ENCODE measurements around the gene SLC37A1.

SLC37A1 gene

DNA sequence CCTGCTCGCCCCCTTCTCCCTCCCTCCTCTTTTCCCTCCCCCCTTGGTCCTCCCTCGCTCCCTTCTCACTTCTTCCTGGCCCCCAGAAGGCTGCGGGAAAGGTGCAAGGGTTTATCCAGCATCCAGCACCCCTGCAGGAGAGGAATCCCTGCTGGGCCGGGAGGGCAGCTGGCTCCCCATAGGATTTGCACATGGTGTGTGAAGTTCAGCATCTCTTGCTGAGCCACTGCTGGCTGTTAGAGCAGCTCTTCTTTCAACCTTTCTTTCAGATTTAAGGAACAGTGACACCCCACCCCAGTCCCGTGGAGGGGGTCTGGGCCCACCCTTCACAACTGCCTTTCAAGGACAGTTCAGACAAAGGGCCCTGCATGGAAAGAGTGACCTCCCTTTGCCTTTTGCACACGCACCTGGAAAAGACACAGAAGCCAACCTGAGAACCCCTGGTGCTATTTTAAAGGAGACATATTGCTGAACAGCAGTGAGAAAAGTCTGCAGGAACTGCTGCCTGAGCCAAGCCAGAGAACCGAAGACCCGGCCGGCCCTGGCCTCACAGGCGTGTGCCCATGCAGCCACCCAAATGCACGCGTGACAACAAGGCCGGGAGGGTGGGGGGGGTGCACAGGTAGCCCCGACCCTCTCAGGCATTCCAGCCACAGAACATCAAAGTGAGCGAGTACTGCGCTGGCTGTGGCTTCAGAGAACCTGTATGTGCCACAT, 66.6 kb downstream of the SLC37A1 start:
- no peak for DNase-seq

DNA sequence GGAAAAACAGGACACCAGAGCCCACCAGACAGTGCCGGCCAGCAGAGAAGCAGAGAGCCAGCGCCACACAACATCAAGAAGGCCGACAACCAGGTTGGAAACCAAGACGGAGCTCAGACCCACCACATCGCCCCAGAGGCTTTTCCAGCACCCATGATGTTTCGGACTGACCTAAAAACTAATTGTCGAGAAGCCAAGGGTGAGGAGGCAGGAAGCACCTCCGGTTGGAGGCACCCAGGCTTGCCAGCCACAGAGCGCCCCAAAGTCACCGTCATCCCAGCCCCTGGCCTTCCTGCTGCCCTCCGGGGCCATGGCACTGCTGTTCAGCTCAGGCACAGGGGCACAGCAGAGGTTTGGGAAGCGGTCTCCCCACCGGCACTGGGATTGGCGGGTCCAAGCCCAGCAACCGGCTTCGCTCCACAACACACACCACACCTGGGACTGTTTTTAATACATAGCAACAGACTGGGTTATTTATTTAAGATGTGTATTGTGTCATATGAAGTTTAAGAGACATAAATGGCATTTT, 67.2 kb downstream of the SLC37A1 start:
- DNase-seq = no peak

DNA sequence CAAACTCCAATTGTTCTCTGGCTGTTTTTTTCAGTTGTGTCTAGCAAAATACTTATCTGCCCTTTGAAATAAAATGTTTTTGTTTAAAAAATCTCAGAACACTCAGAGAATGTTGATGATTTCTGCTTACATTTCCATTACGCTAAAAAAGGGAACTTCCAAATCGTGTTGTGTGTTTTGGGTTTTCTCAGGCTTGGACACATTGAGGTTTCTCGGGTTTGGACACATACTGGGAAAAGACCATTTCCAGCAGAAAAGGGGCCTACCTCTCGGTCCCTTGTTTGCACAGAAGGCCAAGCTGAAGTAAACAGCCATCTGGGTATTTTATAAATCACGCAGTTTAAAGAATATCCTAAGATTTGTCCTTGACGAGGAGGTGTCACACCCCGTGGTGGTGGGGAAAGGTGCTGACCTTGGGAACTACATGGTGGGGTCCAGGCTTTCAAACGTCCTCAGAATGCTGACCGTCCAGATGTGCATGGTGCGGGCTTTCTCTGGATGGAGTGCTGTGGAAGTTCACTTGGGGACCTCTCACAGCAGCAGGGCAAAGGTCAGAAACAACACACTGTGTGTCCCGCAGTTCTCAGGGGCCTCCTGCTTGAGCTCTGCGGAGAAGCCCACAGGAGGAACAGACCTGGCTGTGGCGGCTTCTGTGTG, 67.8 kb downstream of the SLC37A1 start:
- no peak for DNase-seq

DNA sequence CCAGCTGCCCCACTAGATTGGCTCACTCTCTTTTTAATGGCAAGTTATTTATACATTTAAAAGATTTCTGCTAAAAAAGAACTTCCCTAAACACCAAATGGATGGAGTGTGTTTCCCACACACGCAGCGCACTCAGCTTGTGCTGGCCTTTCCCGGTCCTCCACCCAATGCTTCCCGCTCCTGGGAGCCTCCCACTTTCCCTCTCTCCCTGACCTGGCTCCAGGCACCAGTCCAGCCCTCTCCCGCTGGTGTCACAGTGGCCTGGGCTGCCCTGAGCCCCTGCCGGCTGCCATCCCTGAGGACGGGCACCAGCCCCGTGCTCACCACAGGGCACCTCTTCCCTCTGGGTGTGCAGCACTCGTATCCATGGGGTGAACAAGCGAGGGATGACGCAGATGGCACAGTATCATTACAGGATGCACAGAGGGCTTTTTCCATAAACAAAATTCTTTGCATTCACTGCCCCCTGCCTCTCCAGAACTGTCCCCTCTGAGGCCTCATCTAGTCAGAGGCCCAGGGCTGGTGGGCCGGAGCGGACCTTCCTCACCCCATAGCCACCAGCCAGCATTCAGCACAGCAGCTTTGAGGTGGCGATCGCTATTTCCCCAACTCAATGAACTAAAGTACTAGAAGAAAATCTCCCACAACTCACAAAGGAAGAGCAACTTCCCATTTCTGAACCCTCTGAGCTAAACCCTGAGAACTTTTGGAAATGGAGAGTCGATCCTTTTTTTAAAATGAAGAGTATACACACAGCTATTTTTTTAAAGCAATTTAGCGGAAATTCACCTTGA, 68.5 kb downstream of the SLC37A1 start:
- DNase-seq = no peak

DNA sequence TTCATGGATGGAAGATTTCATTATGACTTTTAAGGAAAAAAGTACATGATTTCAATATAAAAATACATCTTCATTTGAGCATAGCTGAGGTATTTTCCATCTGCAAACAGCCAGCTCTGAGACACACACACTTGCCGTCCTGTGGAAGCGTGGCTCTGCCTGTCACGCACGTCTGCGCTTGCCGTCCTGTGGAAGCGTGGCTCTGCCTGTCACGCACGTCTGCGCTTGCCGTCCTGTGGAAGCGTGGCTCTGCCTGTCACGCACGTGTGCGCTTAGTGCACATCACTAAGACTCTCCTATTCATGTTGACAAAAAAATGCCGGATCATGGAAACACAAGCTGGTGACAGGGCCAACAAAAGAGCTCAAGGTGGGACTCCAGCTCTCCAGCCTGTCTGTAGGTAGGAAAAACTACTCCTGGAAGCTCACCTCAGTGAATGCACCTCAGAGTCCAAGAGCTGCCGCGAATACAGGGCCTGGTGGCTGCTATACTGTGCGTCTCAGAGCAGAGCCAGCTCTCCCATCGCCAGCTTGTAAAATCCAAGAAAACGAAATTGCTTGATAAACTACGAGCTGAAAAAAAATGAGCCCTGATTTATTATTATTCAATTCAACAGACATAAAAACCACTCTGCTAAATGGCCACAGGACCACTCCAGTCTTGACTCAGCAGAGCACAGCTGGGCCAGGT, 69.3 kb downstream of the SLC37A1 start:
- DNase-seq = no peak

DNA sequence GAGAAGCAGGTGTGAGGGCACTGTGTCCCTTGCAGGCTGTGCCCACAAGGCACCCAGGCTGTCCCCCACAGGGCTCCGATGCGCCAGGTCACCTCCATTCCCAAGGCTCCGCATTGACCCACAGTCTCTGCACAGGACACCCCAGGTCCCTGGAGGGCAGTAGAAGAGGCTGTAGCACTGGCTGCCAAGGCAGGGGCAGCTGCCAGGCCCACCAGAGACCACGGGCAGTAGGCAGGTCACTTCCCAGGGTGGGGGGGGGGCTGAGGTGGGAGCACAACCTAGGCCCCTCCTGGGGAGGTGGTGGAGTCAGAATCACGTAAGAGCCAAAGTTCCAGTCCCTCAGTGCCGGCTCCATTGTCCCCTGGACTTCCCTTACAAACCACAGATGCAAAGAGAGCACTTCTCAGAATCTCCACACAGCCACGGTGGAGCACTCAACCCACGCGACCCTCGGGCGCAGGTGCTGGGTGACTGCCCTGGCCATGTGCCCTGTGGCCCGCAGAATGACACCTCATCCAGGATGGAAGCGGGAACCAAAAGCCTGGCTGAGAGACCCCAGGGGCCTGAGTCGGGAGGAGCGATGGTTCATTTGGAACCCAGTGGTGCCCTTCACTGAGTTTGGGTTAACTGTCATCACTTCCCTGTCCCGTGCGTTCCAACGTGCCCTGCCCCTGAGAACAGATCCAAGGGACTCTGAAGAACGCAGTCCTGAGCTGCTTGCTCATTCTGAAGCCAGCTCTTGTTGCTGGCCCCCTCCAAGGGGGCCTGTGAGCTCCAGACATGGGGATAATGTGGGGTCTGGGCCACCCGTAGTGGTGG, 70.0 kb downstream of the SLC37A1 start:
- no peak for DNase-seq

DNA sequence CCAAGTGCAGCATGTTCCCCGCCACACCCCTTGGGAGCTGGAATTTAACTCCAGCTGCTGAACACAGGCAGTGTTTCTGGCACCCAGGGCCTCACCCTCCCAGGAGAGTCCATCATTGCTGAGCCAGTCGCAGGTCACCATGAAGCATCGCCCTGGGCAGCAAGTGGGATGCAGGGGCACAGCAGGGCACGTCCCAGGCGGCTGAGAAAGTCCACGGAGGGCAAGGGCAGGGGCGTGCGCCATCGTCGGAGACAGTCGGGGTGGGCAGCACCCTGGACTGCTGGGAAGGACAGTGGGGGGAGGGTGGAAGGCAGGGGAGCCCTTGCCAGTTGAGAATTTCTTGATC, 70.6 kb downstream of the SLC37A1 start:
- no peak for DNase-seq

DNA sequence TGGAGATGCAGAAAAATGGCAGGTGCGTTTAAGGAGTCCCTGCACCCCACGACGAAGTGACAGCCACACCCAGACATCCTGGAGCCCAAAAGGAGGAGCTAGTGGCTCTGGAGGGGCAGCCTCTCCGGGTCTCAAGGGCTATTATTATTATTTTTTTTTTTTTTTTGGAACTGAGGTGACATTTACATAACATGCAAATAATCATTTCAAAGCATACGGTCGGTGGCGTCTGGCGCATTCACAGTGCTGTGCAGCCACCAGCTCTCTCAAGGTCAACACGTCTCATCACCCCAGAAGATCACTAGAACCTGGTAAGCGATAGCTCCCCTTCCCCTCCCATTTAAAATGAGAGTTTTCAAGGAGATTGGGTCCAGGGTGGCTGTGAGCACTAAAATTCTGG, 72.2 kb downstream of the SLC37A1 start:
- DNase-seq = no peak

DNA sequence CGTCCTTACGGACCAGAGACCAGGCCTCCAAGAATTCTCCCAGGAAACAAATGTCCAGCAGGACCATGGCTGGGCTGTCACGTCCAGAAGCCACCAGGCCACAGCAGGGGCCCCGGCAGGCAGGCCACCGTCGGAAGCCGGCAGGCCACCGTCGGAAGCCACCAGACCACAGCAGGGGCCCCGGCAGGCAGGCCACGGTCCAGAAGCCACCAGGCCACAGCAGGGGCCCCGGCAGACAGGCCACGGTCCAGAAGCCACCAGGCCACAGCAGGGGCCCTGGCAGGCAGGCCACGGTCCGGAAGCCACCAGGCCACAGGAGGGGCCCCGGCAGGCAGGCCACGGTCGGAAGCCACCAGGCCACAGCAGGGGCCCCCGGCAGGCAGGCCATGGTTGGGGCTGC, 72.8 kb downstream of the SLC37A1 start:
- no peak for DNase-seq

DNA sequence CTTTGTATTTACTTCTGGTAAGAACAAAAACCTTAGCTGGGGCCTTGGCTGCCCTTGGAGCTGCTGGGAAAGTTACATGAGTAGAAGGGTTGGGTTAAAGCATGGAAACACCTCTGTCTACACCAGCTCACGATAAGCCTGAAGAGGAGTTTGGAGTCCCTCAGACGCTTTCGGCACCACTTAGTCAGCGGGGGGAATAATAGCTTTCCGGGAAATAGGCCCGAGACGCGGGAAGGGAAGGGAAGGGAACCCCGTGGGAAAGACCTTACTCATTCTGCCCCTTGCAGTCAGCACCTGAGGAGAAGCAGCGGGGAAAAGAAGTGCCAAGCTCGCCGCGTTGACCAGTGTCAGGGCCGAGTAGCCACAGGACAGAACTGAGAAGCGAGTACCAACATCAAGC, 73.4 kb downstream of the SLC37A1 start:
- peak; percentile 38 for DNase-seq

DNA sequence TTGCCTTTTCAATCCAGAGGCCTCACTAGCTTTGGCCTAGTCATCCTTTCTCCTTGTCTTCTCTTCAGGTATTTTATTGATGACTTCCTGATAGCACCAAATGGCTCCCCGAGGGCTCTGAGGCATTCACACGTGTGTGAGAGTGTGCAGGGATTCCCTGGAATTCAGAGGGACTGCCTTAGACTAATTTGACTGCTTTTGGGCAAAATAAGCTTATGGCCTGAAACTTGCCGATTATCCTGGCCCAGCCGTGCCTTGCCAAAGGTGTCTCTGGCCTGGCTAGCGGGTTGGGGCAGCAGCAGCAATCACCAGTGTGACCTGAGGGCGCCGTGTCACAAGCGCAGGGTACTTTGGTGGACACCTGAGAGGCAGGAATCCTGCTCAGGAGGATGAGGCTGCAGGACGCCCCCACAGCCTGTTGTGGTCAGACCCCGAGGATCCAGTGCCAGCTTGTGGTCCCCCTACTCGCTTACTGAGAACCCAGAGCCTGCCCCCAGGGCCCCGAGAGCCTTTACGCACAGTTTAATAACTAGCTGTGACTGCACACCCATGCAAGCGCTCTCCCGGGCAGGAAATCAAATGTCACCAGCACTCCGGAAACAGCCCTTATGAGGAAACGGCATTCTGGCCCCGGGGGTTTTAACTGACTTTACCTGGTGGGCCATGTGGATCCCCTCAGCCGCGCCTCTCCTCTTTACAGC, 76.9 kb downstream of the SLC37A1 start:
- DNase-seq = peak; percentile 58

DNA sequence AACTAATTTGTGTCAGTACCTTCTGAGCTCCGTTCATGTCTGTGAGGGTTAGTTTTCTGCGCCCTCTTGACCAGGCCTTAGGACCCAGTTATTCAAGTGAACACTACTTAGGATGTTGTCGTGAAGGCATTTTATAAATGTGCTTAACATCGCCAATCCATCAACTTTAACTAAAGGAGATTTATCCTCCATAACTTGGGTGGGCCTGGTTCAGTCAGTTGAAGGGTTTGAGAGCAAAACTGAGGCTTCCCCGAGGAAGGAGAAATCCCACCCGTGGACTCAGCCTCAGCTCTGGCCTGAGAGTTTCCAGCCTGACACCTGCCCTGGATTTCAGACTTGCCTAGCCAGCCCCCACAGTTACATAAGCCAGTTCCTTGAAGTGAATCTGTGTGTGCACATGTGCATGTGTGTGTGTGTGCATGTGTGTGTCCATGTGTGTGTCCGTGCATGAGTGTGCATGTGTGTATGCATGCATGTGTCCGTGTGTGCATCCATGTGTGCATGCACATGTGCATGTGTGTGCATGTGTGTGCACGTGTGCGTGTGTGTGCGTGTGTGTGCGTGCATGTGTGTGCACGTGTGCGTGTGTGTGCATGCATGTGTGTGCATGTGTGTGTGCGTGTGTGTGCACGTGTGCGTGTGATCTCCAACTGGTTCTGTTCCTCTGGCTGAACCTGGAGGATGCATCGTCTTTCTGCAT, 77.7 kb downstream of the SLC37A1 start:
- DNase-seq = peak; percentile 37

DNA sequence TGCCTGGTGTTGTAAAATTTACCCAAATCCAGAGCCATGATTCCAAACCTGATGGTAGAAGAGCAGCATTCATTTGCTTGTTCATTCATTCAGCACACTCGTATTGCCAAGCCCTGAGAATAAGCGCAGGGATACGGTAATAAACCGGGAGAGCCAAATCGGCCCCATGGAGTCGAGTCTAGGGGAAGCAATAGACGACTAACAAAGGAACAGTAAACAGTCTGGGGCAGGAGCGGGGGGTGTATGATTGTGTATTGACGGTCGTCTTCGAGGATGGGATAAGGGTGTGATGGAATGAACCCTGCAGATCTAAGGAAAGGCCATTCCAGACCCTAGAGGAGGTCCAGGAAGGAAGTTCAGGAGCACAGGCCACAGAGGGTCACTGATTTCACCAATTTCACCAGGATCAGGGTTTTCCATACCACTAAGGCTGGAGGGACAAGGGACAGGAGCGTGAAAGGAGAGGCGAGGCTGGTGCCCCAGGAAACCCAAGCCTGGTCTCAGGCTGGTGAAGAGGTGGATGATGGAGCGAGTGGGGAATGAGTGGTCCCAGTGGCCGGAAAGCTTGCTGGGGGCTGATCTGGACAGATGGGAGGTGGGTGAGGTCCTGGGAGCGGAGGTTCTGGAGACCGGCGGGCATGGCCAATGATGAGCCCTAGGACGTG, 78.6 kb downstream of the SLC37A1 start:
- peak; percentile 34 for DNase-seq

DNA sequence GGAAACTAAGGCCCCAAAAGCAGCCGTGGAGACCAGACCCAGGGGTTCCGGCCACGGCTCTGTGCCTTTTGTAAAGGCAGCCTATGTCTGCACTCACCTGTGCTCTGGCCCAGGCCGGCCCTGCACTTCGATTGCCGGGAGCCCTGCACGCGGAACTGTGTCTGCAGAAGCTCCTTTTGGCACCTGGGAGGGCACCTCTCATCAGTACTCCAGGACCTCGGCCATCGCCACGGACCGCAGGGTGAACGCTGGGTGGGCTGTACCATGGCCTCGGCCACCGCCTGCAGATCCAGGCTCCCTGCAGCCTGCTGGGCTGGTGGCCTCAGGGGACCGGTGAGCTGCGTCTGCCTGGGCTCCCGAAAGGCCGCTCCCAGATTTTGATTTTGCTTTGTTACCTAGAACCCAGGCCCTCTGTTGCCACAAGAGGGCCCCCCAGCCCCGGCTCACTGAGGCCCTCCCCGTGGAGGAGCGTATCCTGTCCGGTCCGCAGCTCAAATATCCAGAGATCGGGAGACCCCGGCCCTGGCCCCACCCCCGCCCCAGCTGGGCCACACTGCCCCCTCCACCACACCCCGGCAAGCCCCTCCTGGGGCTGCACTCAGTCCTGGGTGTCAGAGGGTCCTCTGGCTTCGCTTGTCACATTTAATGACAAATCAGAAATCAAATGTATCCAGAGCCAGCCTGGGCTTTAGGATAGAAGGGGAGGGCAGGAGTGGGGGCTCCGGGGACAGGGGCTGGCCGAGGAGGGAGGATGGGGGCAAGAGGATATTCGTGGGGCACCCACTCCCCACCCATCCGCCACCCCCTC, 79.6 kb downstream of the SLC37A1 start:
- DNase-seq = peak; percentile 88

DNA sequence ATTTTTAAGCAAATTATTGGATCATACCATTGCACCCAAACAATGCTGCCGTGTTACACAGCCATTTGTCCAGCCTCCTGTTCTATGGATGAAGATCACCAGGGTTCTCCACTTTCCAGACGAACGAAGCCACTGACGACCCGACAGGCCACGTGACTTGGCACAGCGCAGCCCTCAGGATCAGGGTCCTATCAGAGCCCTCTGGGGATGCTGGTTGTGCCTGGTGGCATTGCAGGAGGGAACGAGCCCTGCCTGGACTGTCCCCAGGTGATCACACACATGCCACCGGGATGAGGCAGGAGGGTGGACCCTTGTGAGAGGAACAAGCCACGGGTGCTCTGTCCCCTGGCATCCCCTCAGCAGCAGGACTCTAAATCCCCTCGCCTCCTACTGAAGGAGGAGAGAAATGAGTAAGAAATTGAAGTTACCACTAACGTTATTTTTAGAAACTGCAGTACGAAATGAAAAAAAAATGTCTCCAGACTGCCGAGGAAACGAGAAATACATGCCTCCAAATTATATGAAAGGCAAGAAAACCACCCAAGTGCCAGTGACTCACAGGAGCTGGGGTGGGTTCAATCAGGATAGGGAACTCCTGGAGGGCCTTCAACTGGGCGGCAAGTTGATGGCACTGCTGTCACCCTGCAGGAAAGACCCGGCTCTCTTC, 81.1 kb downstream of the SLC37A1 start:
- DNase-seq = peak; percentile 31

DNA sequence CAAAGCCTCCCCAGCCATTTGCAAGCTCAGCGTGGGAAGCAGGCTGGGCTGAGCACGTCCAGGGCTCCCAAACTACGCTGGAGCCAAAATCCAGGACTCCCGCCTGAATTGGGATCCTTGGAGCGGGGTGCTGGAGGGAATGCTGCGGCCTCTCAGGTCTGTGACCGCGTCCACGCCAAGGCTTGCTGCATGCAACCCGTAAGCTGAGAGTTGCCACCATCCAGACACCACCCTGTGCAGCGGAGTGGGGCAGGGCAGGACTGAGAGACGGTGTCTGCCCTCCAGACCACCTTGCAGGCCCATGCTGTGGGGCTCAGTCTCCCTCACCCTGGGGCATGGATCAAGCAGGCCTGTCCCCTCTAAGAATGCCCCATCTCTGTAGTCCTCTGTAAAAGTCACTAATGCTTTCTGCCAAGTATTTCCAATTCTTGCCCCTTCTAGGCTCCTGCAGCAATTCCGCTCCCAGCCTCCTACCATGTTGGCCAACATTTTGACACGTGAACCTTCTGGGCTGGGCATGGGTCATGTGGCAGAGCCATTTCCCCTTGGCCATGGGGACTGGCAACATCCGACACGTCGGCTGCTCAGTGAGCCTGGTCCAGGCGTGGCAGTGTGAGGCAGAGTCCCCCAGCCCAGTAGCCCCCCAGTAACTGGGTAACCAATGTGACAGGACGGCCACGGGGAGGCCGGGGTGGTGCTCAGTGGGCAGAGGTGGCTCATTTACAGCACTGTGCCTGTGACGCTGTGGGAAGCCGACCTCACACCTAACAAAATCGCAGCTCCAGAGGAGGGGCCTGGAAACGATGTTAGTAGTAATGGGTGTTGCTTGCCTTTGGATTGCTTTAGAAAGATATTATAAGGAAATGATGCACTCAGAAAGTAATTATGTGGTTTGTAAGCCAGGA, 81.9 kb downstream of the SLC37A1 start:
- DNase-seq = peak; percentile 41

DNA sequence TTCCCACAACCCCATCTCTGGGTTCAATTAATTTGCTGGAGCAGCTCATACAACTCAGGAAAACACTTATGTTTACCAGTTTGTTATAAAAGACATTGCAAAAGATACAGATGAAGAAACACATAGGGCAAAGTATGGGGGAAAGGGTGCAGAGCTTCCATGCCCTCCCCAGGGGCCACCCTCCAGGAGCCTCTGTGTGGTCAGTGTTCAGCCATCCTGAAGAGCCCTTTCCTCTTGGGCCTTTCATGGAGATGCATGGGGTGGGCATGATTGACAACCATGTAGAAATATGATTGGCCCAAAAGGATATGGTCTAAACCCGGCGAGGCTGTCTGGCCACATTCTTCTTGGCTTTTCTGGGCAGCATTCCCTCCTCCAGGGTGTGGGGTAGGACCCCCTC, 83.0 kb downstream of the SLC37A1 start:
- DNase-seq = peak; percentile 13

Measured in islet precursor cell (in vitro differentiated cells).